GM12892 (cell line): ENCODE measurements around the gene BICDL2.

Experiments used
- POLR2A ChIP-seq: IDR thresholded peaks from 2 replicates; pipeline ENCODE4 v1.6.1; 2011; ENCODE audit warnings: low read depth, low read length, control low read depth
- POLR2AphosphoS5 ChIP-seq: IDR thresholded peaks from 2 replicates; pipeline ENCODE4 v1.6.1; 2011; ENCODE audit warnings: low read depth, low read length, control low read depth

DNA sequence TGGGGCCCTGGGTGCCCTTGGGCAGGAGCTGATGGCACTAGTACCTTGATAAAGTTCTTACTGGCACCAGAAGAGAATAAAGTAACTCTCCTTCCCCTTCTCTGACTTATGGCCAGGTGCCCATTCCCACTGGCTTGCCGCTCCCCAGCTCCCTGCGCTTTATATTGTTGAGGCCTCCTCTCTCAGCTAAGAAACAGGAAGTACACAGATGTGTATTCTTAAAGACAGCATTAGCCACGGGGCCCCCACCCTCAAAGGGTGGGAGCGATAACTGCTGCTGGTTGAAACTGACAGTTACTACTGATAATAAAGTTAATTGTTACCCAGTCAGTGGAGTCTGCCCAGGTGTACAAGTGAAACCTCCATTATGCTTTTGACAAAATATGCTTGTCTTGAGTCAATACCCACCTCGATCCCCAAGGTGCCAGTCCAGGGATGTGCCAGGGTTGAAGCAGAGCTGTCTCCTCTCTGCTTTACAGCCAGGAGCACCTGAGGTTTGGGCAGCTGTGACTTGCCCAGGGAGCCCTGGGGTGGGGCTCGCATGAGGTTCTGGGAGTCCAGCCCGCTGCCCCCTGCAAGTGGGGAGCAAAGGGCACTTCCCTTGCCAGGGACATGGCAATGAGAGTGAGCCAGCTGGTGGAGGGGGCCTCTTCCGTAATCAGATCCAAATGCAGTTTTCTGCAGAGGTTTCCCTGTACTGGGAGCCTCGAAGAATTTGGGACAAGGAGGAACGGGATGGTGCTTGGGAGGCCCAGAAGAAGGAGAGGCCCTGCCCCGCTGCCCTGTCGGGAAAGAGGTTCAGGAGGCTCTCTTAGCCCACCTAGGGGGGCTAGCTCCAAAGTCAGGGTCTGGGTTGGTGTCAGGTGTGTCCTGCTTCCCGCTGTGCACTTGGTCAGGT, 29.4 kb downstream of the BICDL2 start:
- TF ChIP-seq POLR2A, result no peak
- no peak for TF ChIP-seq POLR2AphosphoS5
